Measurements from ENCODE around the gene JSRP1.
A peak's percentile ranks its signal among the peaks of the same experiment; 100 is the strongest.

JSRP1 gene

DNA sequence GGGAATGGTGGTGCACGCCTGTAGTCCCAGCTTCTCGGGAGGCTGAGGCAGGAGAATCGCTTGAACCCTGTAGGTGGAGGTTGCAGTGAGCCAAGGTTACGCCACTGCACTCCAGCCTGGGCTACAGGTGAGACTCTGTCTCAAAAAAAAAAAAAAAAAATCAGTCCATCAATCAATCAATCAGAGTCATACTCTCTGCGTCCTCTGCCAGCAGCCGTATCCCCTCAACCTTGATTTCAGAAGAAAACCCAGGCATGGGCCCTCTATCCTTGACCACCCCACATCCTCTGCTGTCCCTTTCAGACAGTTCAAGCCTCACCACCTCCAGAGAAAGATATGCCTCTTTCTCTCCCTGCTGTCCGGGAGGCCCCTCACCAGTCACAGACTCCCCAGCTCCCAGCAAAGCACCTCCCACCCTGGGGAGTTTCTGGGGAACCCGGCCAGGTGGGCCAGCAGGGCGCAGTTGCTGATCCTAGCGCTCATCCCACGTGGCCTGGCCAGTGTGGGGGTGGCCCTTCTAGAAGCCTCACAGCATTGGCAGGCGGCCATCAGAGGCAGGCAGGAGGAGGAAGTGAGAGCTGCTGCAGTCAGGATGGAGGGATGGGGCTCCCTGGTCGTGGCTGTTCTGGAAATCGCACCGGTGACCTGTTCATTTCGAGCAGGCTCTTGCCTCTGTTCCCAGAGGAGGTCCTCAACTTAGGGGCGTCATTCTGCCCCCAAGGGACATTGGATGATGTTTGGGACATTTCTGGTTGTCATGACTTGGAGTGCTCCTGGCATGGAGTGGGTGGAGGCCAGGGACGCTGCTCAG is 10.2 kb upstream of the JSRP1 start:
- no peak for DNase-seq (ENCODE audit: low spot score)

DNA sequence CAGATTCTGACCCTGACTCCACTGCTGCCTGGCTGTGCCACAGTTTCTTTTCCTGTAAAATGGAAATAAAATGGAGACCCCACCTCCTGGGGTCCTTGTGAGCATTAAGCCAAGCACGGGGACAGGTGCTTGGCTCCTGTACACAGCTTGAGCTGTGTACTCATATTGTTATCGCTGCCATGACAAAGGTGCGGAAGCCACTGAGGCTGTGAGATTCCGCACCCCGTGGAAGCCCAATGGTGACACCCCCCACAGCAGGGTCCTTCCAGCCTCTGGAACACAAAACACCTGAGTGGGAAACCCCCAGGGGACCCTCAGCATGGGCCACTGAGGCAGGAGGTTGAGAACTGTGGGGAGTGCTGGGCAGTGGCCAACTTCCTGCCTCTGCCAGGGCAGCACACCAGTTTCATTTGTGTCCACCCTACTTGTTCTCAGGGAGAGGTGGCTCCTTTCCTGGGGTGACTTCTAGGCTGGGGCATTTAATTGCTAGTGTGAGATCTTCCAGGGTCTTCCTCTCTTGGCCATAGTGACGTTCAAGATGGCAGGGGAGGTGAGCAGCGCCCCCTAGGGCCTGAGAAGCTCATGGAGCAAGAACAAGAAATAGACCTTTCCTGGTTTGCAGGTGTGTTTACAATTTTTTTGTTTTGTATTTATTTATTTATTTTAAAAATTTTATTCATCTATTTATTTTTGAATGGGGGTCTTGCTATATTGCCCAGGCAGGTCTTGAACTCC is 5.4 kb upstream of the JSRP1 start:
- DNase-seq (ENCODE audit: low spot score) = peak; percentile 66

DNA sequence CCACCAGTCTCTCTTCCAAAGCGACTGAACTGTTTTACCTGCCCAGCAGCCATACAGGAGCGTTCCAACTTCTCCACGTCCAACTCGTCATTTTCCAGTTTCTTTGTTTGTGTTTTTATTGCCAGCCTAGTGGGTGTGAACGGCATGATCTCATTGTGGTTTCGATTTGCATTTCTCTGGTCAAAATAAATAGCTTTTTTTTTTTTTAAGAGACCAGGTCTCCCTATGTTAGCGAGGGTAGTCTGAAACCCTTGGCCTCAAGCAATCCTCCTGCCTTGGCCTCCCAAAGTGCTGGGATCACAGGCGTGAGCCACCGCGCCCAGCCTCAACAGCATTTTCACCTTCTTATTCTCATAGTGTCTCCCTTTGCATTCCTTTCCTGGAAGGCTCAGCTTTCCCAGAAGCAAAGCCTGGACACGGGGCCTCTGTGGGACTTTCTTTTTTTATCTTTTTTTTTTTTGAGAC is 4.2 kb upstream of the JSRP1 start:
- DNase-seq (ENCODE audit: low spot score) = peak; percentile 38

DNA sequence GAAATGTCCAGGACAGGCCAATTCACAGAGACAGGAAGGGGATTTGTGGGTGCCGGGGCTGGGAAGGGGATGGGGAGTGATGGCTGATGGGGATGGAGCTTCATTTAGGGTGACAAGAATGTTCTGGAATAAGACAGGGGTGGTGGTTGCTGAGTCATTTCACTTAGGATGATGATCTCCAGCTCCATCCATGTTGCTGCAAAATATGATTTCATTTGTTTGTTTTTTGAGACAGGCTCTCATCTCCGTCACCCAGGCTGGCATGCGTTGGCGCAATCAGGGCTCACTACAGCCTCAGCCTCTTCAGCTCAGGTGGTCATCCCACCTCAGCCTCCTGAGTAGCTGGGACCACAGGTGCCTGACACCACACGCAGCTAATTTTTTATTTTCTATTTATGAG is 3.1 kb upstream of the JSRP1 start:
- no peak for DNase-seq (ENCODE audit: low spot score)

DNA sequence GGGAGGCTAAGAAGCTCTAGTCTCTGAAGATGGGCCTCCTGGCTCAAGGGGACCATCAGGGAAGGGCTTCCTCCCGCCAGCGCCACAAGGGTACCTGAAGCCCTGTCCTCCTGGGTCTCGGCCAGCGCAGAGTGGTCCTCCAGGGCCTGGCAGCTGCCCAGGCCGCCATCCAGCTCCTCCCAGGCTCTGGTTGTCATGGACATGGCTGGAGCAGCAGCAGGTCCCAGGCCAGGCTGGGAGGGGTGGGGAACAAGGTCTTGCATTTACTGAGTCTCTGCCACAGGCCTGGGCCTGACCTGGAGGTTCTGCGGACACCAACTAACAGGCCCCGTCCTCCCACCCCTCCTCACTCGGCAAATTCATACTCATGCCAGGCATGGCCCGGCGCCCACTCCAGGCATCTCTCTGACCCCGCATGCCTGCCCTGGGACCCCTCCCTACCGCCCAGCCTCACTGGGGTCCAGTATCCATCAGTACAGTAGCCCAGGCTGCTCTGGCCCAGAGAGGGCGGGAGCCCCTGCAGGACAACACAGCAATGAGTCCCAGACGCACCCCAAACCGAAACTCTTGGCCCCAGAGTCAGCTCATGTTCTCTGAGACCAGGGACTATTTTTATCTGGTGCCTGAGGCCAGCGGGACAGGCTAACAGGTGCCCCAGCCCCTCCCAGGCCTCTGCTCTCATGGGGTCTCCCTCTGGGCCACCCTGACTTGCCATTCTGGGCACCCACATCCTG is 938 bp downstream of the JSRP1 start:
- DNase-seq (ENCODE audit: low spot score) = no peak

GRCh38 chr19:2254064-2254872 is 1.9 kb downstream of the JSRP1 start:
- no peak for DNase-seq (ENCODE audit: low spot score)

- peak; percentile 46 for DNase-seq (ENCODE audit: low spot score)
Measured at GRCh38 chr19:2253106-2254063, 2.8 kb downstream of the JSRP1 start.

DNA sequence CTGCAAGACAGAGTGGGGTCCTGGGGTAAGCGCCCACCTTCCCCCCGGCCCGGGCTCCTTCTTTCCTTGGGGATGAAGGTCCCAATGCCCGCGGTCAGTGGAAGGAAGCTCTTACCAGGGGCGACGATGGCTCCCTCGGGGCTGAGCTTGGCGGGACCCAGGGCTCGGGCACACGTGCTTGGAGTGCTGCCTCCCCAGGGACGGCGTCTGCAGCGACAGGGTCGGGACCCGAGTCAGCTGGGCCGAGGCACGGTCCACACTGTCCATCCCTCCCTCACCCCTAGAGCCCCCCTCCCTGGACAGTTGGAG is 3.5 kb downstream of the JSRP1 start:
- no peak for DNase-seq (ENCODE audit: low spot score)

- DNase-seq (ENCODE audit: low spot score) = no peak
Measured at GRCh38 chr19:2252055-2252796, 4.0 kb downstream of the JSRP1 start.

GRCh38 chr19:2251106-2252054 is 4.8 kb downstream of the JSRP1 start:
- no peak for DNase-seq (ENCODE audit: low spot score)

GRCh38 chr19:2250766-2251105 is 5.5 kb downstream of the JSRP1 start:
- DNase-seq (ENCODE audit: low spot score) = no peak

- DNase-seq (ENCODE audit: low spot score) = no peak
Measured at GRCh38 chr19:2249880-2250765, 6.1 kb downstream of the JSRP1 start.

DNA sequence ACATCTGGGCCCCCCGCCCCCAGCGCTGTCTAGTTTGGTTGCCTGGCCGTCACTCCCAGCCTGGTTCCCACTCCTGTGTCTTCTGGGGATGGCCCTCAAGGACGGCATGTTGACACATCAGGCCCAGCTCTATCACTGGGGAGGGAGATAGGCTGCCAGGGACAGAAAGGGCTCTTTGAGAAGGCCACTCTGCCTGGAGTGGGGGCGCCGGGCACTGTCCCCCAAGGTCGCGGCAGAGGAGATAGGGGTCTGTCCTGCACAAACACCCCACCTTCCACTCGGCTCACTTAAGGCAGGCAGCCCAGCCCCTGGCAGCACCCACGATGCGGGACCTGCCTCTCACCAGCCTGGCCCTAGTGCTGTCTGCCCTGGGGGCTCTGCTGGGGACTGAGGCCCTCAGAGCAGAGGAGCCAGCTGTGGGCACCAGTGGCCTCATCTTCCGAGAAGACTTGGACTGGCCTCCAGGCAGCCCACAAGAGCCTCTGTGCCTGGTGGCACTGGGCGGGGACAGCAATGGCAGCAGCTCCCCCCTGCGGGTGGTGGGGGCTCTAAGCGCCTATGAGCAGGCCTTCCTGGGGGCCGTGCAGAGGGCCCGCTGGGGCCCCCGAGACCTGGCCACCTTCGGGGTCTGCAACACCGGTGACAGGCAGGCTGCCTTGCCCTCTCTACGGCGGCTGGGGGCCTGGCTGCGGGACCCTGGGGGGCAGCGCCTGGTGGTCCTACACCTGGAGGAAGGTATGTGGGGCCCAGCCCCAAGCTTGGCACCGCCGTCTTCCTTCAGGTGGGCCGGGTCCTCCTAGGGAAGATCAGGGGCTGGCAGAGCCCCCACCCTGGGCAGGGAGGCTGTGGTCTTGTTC is 7.0 kb downstream of the JSRP1 start, which contains the start of gene AMH:
AMH (plus strand) TSS at position 314 of the 857 bp plus-strand sequence; CDS start at position 324, 10 bp downstream.
- DNase-seq (ENCODE audit: low spot score) = no peak

DNA sequence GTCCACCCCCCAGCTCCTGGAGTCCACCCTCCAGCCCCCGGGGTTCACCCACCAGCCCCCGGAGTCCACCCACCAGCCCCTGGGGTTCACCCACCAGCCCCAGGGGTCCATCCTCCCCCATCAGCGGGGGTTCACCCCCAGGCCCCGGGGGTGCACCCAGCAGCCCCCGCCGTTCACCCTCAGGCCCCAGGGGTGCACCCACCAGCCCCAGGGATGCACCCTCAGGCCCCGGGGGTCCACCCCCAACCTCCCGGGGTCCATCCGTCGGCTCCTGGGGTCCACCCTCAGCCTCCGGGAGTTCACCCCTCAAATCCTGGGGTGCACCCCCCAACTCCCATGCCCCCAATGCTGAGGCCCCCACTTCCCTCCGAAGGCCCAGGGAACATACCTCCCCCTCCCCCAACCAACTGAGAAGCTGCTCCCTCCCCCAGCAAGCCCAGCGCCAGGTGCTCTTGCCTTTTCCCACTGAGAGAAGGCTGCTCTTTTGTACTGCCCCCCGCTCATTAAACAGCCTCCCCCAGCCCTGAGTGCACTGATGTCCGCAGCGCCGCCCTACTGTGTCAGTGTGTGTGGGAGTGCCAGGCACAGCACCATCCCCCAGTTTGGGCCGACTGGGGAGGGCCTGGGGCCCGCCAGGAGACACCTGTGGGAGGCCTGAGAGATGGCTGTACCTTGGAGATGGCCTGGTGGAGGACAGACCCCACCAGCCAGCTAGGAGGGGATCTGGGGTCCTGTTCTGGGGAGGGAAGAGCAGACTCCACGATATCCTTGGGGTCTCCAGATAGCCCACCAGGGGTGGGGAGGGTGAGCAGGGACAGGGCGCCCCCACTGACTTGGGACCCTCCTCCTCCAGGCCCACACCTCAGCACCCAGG is 7.8 kb downstream of the JSRP1 start:
- DNase-seq (ENCODE audit: low spot score) = no peak

GRCh38 chr19:2247433-2248101 is 8.7 kb downstream of the JSRP1 start:
- DNase-seq (ENCODE audit: low spot score) = no peak

Measured in CD4-positive, alpha-beta T cell treated with Interleukin-2 at 100 ng/mL for 4 hours (primary cell).